ENCODE results near the gene C5orf15. TPM values are rescaled to one million over a fixed set of nuclear protein-coding genes. Genes with fewer than 3 reads are reported as not detected.

Gene C5orf15
- total RNA-seq, 1 donor from 2014 or later = 33.4 TPM

GRCh38 chr5:134000696-134001453, 32.5 kb upstream of the C5orf15 start:
- Histone ChIP-seq H3K36me3 (no peaks in the 10 kb centered on the region), H3K27ac (no peak overlapping the region), H3K9me3 (no peaks in the 10 kb centered on the region), H3K4me3 (no peak overlapping the region), H3K4me1 (peaks cover 40% of the 10 kb centered on the region), H3K27me3 (no peaks in the 10 kb centered on the region)
- DNase-seq (no peak), ATAC-seq (no peak)
- TF ChIP-seq, protein P1, sequence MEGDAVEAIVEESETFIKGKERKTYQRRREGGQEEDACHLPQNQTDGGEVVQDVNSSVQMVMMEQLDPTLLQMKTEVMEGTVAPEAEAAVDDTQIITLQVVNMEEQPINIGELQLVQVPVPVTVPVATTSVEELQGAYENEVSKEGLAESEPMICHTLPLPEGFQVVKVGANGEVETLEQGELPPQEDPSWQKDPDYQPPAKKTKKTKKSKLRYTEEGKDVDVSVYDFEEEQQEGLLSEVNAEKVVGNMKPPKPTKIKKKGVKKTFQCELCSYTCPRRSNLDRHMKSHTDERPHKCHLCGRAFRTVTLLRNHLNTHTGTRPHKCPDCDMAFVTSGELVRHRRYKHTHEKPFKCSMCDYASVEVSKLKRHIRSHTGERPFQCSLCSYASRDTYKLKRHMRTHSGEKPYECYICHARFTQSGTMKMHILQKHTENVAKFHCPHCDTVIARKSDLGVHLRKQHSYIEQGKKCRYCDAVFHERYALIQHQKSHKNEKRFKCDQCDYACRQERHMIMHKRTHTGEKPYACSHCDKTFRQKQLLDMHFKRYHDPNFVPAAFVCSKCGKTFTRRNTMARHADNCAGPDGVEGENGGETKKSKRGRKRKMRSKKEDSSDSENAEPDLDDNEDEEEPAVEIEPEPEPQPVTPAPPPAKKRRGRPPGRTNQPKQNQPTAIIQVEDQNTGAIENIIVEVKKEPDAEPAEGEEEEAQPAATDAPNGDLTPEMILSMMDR (IDR thresholded peaks at IDR 0.05) = no peak
- intact Hi-C loops (cut with DNase I) = no loop called here

GRCh38 chr5:134000091-134000511, 31.7 kb upstream of the C5orf15 start:
- no peak overlapping the region for H3K27ac ChIP-seq
- DNase-seq (no peak), ATAC-seq (no peak)
- H3K36me3 ChIP-seq = no peaks in the 10 kb centered on the region
- TF ChIP-seq, protein P1 (IDR thresholded peaks at IDR 0.05) = no peak
- H3K27me3 ChIP-seq = no peaks in the 10 kb centered on the region
- no peak overlapping the region for H3K4me3 ChIP-seq
- intact Hi-C loops (cut with DNase I) = no loop called here
- H3K4me1 ChIP-seq = peaks cover 40% of the 10 kb centered on the region
- no peaks in the 10 kb centered on the region for H3K9me3 ChIP-seq

GRCh38 chr5:133998807-133999206, 30.4 kb upstream of the C5orf15 start:
- intact Hi-C loops (cut with DNase I) = no loop called here
- Histone ChIP-seq H3K4me3 (no peak overlapping the region), H3K4me1 (peaks cover 52% of the 10 kb centered on the region), H3K9me3 (no peaks in the 10 kb centered on the region), H3K36me3 (no peaks in the 10 kb centered on the region), H3K27me3 (no peaks in the 10 kb centered on the region), H3K27ac (no peak overlapping the region)
- TF ChIP-seq, protein P1 (IDR thresholded peaks at IDR 0.05) = no peak
- DNase-seq (no peak), ATAC-seq (no peak)

GRCh38 chr5:133998042-133998441, 29.6 kb upstream of the C5orf15 start:
- Histone ChIP-seq H3K4me3 (no peak overlapping the region), H3K9me3 (no peaks in the 10 kb centered on the region), H3K27ac (no peak overlapping the region), H3K36me3 (no peaks in the 10 kb centered on the region), H3K27me3 (no peaks in the 10 kb centered on the region), H3K4me1 (peaks cover 54% of the 10 kb centered on the region)
- TF ChIP-seq, protein P1 (IDR thresholded peaks at IDR 0.05) = no peak
- intact Hi-C loops (cut with DNase I) = no loop called here
- ATAC-seq (no peak), DNase-seq (no peak)

DNA sequence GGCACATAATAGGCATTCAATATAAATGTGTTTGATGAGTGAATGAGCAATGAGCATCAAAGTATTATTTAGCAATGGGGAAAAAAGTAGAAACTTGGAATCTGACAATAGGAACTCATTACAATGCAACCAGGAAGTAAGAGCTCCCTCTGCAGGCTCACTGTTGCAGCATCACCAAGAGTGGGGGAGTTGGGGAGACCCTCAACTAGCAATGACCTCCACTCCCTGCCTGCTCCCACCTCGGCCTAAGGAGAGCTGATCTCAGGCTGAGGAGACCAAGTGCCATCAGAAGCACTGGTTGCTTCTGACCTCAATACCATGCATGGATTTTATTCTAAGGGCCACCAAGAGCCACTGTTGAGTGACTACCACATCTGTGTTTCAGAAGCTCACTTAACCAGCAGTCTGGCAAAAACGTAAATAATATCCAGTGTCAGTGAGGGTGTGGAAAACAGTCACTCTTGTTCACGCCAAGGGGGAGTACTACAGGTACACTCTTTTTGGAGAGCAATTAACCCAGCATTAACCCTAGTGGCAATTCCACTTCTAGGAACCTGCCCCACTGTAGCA, 28.3 kb upstream of the C5orf15 start:
- no peak for DNase-seq
- TF ChIP-seq, protein P1 (IDR thresholded peaks at IDR 0.05) = peak; percentile 32
- peaks cover 51% of the 10 kb centered on the region for H3K4me1 ChIP-seq

More for the DNA sequence above, 28.3 kb upstream of the C5orf15 start:
- no peak for ATAC-seq
- Histone ChIP-seq H3K4me3 (no peak overlapping the region), H3K27ac (no peak overlapping the region), H3K36me3 (peaks cover 4% of the 10 kb centered on the region), H3K9me3 (no peaks in the 10 kb centered on the region), H3K27me3 (no peaks in the 10 kb centered on the region)
- intact Hi-C loops (cut with DNase I) = no loop called here
